HS-27A (cell line): ENCODE data around the gene ASCL5.

Experiments
- DNase-seq: peaks from one replicate; pipeline ENCODE4 v3.0.0-alpha.2; 2012; ENCODE audit warnings: low read depth, missing footprints

The ASCL5 gene

GRCh38 chr1:201136355-201137023 is 9.5 kb upstream of the ASCL5 start:
- no peak for DNase-seq

GRCh38 chr1:201134405-201134804 is 7.4 kb upstream of the ASCL5 start:
- DNase-seq: no peak

GRCh38 chr1:201131398-201131797 is 4.4 kb upstream of the ASCL5 start:
- no peak for DNase-seq

DNA sequence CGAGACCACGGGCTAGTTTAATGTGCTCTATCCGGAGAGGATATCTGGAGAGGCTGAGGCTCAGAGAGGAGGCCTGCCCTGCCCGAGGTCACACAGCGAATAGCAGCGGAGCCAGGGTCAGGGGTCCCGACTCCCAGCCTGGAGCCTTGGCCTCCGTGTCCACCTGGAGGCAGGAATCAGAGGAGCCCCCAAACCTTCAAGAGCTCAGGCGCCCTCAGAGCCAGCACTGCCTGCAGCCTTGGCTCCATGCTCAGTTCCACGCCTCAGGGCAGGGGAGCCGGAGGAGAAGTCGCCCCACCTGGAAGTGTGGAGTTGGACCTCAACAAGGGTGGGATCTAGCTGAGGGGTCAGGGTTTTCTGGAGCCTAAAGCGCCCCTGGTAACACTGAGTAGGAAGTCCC is 2.0 kb upstream of the ASCL5 start:
- no peak for DNase-seq

DNA sequence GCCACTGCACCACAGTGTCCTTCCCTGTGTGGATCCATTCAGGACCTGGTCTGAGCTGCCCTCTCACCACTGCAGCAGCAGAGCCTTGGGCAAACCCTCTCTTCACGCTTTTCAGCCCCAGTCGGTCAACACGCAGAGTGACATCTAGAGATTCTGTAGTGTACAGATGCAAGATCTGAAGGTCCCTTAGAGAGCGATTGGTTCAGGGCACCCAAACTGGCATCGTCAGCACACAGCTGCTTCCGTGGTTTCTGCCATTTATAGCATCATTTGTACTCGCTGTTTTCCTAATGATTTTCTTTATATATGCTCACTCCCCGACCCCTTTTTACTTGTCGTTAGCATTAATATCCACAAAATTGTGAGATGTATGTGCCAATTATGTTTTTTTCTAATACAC is 1.5 kb upstream of the ASCL5 start:
- DNase-seq: no peak

- no peak for DNase-seq
Observed at GRCh38 chr1:201127755-201128455, 921 bp upstream of the ASCL5 start.

DNA sequence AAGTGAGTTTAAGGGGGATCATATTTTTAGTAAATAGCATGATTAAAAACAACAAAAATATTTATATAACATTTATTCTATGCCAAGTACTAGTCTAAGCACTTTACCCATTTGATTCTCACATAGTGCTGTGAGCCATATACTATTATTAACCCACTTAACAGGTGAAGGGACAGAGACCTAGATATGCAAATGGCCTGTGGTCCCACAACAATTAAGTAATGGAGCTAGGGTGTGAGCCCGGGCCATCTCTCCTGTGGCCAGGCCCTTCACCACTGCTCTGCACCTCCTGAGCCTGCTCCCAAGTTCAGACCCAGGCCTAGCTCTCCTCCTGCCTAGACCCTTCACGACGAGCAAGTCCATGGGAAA is 537 bp downstream of the ASCL5 start:
- no peak for DNase-seq

DNA sequence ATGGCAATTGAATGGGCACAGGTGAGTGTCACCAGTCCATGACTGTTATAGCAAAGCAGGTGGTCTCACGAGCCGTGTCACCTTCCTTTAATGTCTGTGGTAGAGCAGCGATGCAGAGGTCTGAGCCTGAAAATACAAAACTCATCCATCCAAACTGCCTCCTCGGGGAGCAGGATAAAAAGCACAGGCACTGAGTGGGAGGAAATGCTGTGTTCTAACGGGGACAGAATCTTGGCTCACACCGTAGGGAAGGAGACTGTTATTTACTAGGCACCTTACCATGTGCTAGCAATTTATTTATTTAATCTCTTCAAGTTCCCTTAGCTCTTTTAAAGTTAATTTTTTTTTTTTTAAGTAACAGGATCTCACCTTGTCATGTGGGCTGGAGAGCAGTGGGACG is 1.2 kb downstream of the ASCL5 start:
- no peak for DNase-seq

DNA sequence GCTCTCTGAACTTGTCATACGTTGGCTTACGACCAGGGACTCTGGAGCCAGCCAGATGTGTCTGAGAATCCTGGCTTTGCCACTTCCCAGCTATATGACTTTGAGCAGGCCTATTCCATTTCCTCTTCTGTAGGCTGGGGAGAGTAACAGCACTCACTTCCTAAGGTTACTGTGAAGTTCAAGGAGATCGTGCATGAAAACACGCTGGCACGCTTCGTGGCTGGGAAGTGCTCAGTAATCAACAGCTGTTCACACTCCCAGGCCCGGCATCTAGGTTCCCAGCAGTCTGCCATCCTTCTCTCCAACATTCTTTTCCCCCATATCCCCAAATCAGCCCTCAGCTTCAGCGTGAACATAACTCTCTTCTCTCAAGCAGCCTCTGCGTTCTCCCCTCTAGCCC is 2.0 kb downstream of the ASCL5 start:
- DNase-seq: no peak

- DNase-seq: no peak
Observed at GRCh38 chr1:201123866-201124265, 3.1 kb downstream of the ASCL5 start.

DNA sequence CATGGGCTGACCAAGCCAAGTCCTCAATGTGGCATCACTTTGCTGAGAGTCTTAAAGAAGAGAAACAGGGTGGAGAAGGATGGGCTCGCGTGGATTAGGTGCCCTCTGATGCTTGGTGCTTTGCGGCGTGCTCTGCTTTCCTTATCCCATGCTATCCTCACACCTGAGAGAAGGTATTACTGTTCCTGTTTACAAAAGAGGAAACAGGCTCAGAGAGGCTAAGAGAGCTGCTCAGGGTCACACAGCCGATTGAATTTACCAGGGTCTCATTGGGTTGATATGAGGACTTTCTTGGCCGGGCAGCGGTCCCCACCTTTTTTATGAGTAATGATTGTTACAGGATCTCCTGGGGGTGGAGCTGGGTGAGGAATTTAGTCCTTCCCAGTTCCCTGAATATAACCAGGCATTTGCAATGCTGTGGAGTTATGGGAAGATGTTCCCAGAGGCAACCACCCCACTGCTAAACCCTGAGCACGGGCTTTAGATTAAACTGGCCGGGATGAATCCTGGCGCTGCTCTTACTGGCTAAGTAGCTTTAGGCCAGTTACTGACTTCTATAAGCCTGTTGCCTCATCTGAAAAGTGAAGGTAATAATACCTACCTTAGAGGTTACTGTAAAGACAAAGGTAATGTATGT is 4.5 kb downstream of the ASCL5 start:
- DNase-seq: no peak

- no peak for DNase-seq
Observed at GRCh38 chr1:201119206-201120197, 7.5 kb downstream of the ASCL5 start.

DNA sequence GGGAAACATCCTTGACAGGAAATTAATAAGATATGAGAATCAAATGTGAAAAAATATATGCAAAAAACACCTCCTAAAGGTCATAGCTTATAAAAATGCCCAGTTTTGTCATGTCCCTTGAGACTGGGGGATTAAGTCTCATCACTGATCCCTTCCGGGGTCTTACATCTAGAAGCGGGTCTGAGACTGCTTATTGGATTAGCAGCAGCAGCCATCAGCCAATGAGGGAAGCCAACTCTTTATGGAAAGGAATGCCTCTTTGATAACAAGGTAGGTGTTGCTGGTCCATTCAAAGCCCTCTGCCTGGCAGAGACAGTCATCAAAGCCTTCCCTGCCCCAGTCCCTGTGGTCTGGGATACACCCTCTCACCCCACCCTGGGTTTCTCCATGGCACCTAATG is 10.9 kb downstream of the ASCL5 start:
- no peak for DNase-seq

- no peak for DNase-seq
Observed at GRCh38 chr1:201115390-201115937, 11.5 kb downstream of the ASCL5 start.

- peak; percentile 60 for DNase-seq
Observed at GRCh38 chr1:201114245-201115131, 12.5 kb downstream of the ASCL5 start.

DNA sequence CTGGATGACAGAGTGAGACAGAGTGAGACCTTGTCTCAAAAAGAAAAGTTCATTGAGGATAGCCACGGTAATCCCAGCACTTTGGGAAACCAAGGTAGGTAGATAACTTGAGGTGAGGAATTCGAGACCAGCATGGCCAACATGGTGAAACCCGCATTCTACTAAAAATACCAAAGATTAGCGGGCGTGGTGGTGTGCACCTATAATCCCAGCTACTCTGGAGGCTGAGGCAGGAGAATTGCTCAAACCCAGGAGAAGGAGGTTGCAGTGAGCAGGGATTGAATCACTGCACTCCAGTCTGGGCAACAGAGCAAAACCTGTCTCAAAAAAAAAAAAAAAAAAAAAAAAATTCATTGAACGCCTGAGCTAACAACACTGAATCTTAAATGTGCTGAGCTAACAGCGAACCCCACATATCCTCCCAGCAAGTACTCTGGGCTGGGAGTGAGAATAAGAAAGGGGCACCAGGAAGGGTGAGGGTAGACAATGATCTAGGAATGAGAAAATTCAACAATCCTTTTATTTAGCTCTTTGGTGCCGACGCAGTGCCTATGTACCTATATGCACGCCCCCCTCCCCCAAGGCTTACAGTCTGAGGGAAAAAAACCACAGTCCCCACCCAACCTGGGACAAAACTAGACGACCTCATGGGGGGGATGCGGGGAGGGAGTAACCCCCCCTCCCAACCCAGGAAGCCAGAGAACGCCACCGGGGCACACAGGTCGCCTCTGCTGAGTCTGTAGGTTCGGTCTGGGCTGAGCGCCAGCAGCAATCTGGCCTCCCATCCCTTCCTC is 13.3 kb downstream of the ASCL5 start:
- DNase-seq: no peak

- DNase-seq: no peak
Observed at GRCh38 chr1:201112926-201113325, 14.1 kb downstream of the ASCL5 start.

- DNase-seq: no peak
Observed at GRCh38 chr1:201112173-201112731, 14.7 kb downstream of the ASCL5 start, which contains the start of gene CACNA1S. TSS of gene CACNA1S (minus strand) at chr1:201112426. CDS start at chr1:201112339, 87 bp downstream.

DNA sequence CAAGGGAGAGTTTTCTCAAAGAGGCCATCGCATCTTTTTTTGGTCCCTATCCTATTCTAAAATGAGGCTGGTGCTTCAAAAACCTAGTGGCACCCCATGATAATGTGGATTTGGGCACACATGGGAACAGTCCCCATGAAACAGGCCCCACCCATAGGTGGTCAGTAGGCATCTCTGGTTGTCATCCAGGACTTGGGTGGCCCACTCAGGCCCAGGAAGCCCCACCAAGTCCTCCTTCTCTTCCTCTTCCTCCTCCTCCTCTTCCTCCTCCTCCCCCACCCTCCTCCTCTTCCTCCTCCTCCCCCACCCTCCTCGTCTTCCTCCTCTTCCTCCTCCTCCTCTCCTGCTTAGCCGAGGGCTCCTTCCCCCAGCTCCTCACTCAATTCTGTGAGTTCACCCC is 15.3 kb downstream of the ASCL5 start:
- no peak for DNase-seq

GRCh38 chr1:201111156-201111555 is 15.8 kb downstream of the ASCL5 start:
- no peak for DNase-seq
